Gastroesophageal sphincter (tissue), 4 donors: ENCODE results near the gene LRP11. TPM values are rescaled to one million over a fixed set of nuclear protein-coding genes. Genes with fewer than 3 reads are reported as not detected.

Source experiments
- ATAC-seq: fragments of 150-250 bp; one replicate; pipeline ENCODE4 v1.9.1; 2016; ENCODE audit warnings: mild to moderate bottlenecking, moderate library complexity
- H3K27ac ChIP-seq, 4 donors: fragments of 200-600 bp; sonication (generic) in 3 of 4; 1 replicate in 3 of 4; 2 replicates in 1 of 4; pipeline ENCODE4 v1.5.1; 2016 to 2019
- H3K27me3 ChIP-seq: fragments of 200-600 bp; sonication (generic); one replicate; pipeline ENCODE4 v1.5.1; 2019
- H3K36me3 ChIP-seq, 2 donors: fragments of 200-600 bp; sonication (generic); one replicate each; pipeline ENCODE4 v1.5.1; 2019; ENCODE audit warnings: control low read depth in 1 of 2
- H3K4me1 ChIP-seq, 3 donors: fragments of 200-600 bp; sonication (generic); 1 replicate in 2 of 3; 2 replicates in 1 of 3; pipeline ENCODE4 v1.5.1; 2016 to 2019; ENCODE audit warnings: control low read depth in 2 of 3
- H3K4me3 ChIP-seq, 2 donors: fragments of 200-600 bp; sonication (generic); one replicate each; pipeline ENCODE4 v1.5.1; 2019; ENCODE audit warnings: mild to moderate bottlenecking in 1 of 2, moderate library complexity in 1 of 2
- H3K9me3 ChIP-seq, 3 donors: fragments of 200-600 bp; sonication (generic); one replicate each; pipeline ENCODE4 v1.5.1; 2017 to 2019; ENCODE audit warnings: control low read depth in 2 of 3
- CTCF ChIP-seq, 4 experiments: fragments of 200-600 bp in 2 of 4; fragments of 450-650 bp in 2 of 4; sonication (generic) in 1 of 4; IDR thresholded peaks; one replicate each; pipeline ENCODE4 v1.5.1; 2017 to 2019; ENCODE audit warnings: antibody characterized with exemption in 4 of 4, mild to moderate bottlenecking in 2 of 4, moderate library complexity in 2 of 4
- EP300 ChIP-seq: sonication (generic); formaldehyde crosslinking; IDR thresholded peaks from one replicate; pipeline ENCODE4 v1.6.1; 2017; ENCODE audit warnings: antibody characterized with exemption, mild to moderate bottlenecking
- POLR2A ChIP-seq, 2 donors: fragments of 450-650 bp; IDR thresholded peaks; one replicate each; pipeline ENCODE4 v1.6.1; 2017; ENCODE audit warnings: antibody characterized with exemption in 2 of 2, mild to moderate bottlenecking in 2 of 2, moderate library complexity in 1 of 2
- POLR2AphosphoS5 ChIP-seq: sonication (generic); formaldehyde crosslinking; IDR thresholded peaks from one replicate; pipeline ENCODE4 v1.6.1; 2017; ENCODE audit warnings: antibody characterized with exemption
- WGBS, 2 donors: methylation state at CpG; one replicate each; pipeline ENCODE4 v1.1.5; 2018; ENCODE audit warnings: low coverage in 1 of 2; 5-methylcytosine and 5-hydroxymethylcytosine counted together
- total RNA-seq, 4 donors: library from RNA; depleted of rRNA; stranded (reverse); fragments of >200 nt; gene quantifications; one replicate each; pipeline ENCODE4 v1.1.0, GENCODE V29; 2016

Gene LRP11
- total RNA-seq, 4 donors from 2014 or later = 17.9 to 33.3 (median 29.6) TPM

GRCh38 chr6:149904661-149905370 lies 40.7 kb upstream of the LRP11 start:
- Histone ChIP-seq H3K27ac (no peak overlapping the region), H3K4me1 (peaks cover 0 to 8% (median 0%) of the 10 kb centered on the region in 3 donors), H3K27me3 (no peaks in the 10 kb centered on the region), H3K4me3 (no peak overlapping the region), H3K36me3 (no peaks in the 10 kb centered on the region), H3K9me3 (peaks cover 0 to 8% (median 0%) of the 10 kb centered on the region in 3 donors)
- TF ChIP-seq CTCF (IDR thresholded peaks at IDR 0.05) = no peak
- no peak for TF ChIP-seq POLR2AphosphoS5
- no peak for ATAC-seq
- WGBS, 2 donors = 90 to 92% methylated on average over 5 to 6 of the region's 13 CpGs

GRCh38 chr6:149903938-149904611 lies 39.9 kb upstream of the LRP11 start:
- ATAC-seq = no peak
- H3K27ac ChIP-seq = no peak overlapping the region
- WGBS, 2 donors = 80 to 90% methylated on average over 1 to 2 of the region's 5 CpGs
- peaks cover 0 to 8% (median 0%) of the 10 kb centered on the region in 3 donors for H3K4me1 ChIP-seq
- no peaks in the 10 kb centered on the region for H3K27me3 ChIP-seq
- no peak overlapping the region for H3K4me3 ChIP-seq
- H3K9me3 ChIP-seq = peaks cover 0 to 8% (median 0%) of the 10 kb centered on the region in 3 donors
- no peak for TF ChIP-seq POLR2AphosphoS5
- TF ChIP-seq POLR2A (IDR thresholded peaks at IDR 0.05) = no peak
- no peak for TF ChIP-seq EP300
- TF ChIP-seq CTCF (IDR thresholded peaks at IDR 0.05) = no peak
- no peaks in the 10 kb centered on the region for H3K36me3 ChIP-seq

- no peak for ATAC-seq
- Histone ChIP-seq H3K4me3 (no peak overlapping the region), H3K4me1 (peaks cover 5 to 26% (median 8%) of the 10 kb centered on the region in 3 donors), H3K36me3 (no peaks in the 10 kb centered on the region), H3K27ac (no peak overlapping the region), H3K9me3 (no peaks in the 10 kb centered on the region), H3K27me3 (no peaks in the 10 kb centered on the region)
- 79 to 89% methylated on average over 4 to 5 of the region's 6 CpGs for WGBS, 2 donors
- no peak for TF ChIP-seq POLR2A (IDR thresholded peaks at IDR 0.05)
- no peak for TF ChIP-seq POLR2AphosphoS5
- TF ChIP-seq EP300 = no peak
- TF ChIP-seq CTCF (IDR thresholded peaks at IDR 0.05) = no peak
Measured at GRCh38 chr6:149901444-149902140, 37.4 kb upstream of the LRP11 start.

GRCh38 chr6:149900620-149901443 lies 36.7 kb upstream of the LRP11 start:
- Histone ChIP-seq H3K4me1 (peaks cover 11 to 30% (median 16%) of the 10 kb centered on the region in 3 donors), H3K36me3 (no peaks in the 10 kb centered on the region), H3K9me3 (no peaks in the 10 kb centered on the region), H3K27ac (no peak overlapping the region), H3K27me3 (no peaks in the 10 kb centered on the region), H3K4me3 (no peak overlapping the region)
- no peak for TF ChIP-seq POLR2A (IDR thresholded peaks at IDR 0.05)
- TF ChIP-seq EP300 = no peak
- TF ChIP-seq CTCF (IDR thresholded peaks at IDR 0.05) = no peak
- TF ChIP-seq POLR2AphosphoS5 = no peak
- no peak for ATAC-seq
- WGBS, 2 donors = 78 to 100% methylated on average over 2 to 7 of the region's 11 CpGs
